IMR-90 (cell line): ENCODE data around the gene GALNT9. TPM values are rescaled to one million over a fixed set of nuclear protein-coding genes. Genes with fewer than 3 reads are reported as not detected.

Experiments used
- ATAC-seq: fragments of 200-7000 bp; cut with Tn5 transposase; 2 replicates; pipeline ENCODE4 v1.9.1; 2020; ENCODE audit warnings: low read depth, mild to moderate bottlenecking, moderate library complexity
- BruUV-seq: library from RNA; stranded (reverse); fragments of 400-500 nt; replicated peaks from 2 replicates; lab custom pipeline; 2021; lab: Mats Ljungman, UMichigan
- CTCF ChIA-PET: fragments of 300-600 bp; formaldehyde crosslinking; extraction: SDS; loops from one replicate; lab custom pipeline; 2021; ENCODE audit warnings: antibody characterized with exemption; lab: Yijun Ruan, JAX
- POLR2A ChIA-PET: fragments of 300-600 bp; sonication (Branson Sonifier 250); formaldehyde crosslinking; loops from one replicate; lab custom pipeline; 2022; ENCODE audit warnings: antibody characterized with exemption; ENCODE audit not compliant: unreplicated experiment; lab: Charles Lee
- DNase-seq: peaks from one replicate; pipeline ENCODE4 v3.0.0; 2013
- H2AFZ ChIP-seq: replicated peaks from 2 replicates; pipeline ENCODE3; 2013; ENCODE audit warnings: low read length, mild to moderate bottlenecking; ENCODE audit not compliant: poor library complexity
- H2AK5ac ChIP-seq: 2 replicates; pipeline ENCODE4 v1.6.1; 2013; ENCODE audit warnings: low read depth, low read length, inconsistent platforms
- H2AK9ac ChIP-seq: replicated peaks from 2 replicates; pipeline ENCODE3; 2013; ENCODE audit warnings: mild to moderate bottlenecking, low read depth, low read length, moderate library complexity; ENCODE audit not compliant: poor library complexity
- H2BK120ac ChIP-seq: 2 replicates; pipeline ENCODE4 v1.6.1; 2013; ENCODE audit warnings: low read depth, low read length, inconsistent platforms
- H2BK15ac ChIP-seq: 3 replicates; pipeline ENCODE4 v1.6.1; 2013; ENCODE audit warnings: low read depth, low read length, inconsistent platforms
- H2BK20ac ChIP-seq: 2 replicates; pipeline ENCODE4 v1.6.1; 2013; ENCODE audit warnings: low read depth, mild to moderate bottlenecking, inconsistent platforms, low read length, moderate library complexity
- H2BK5ac ChIP-seq: 2 replicates; pipeline ENCODE4 v1.6.1; 2013; ENCODE audit warnings: mild to moderate bottlenecking, low read depth, low read length, inconsistent platforms; ENCODE audit not compliant: poor library complexity, severe bottlenecking
- H3K14ac ChIP-seq: replicated peaks from 2 replicates; pipeline ENCODE4 v1.6.1; 2013; ENCODE audit warnings: low read depth, low read length, inconsistent platforms
- H3K18ac ChIP-seq: 2 replicates; pipeline ENCODE4 v1.6.1; 2013; ENCODE audit warnings: low read depth, low read length, control low read depth
- H3K23ac ChIP-seq: 2 replicates; pipeline ENCODE4 v1.6.1; 2013; ENCODE audit warnings: low read depth, low read length, inconsistent platforms
- H3K27ac ChIP-seq: 2 replicates; pipeline ENCODE4 v1.5.1; 2013; ENCODE audit warnings: mild to moderate bottlenecking, control low read depth, low read length; ENCODE audit not compliant: insufficient read depth
- H3K27me3 ChIP-seq: 2 replicates; pipeline ENCODE4 v1.6.1; 2013; ENCODE audit warnings: low read length; ENCODE audit not compliant: control insufficient read depth, insufficient read depth
- H3K36me3 ChIP-seq: 2 replicates; pipeline ENCODE4 v1.6.1; 2013; ENCODE audit warnings: low read length, mixed read lengths; ENCODE audit not compliant: control insufficient read depth, insufficient read depth
- H3K4ac ChIP-seq: 2 replicates; pipeline ENCODE4 v1.6.1; 2013; ENCODE audit warnings: low read depth, low read length, inconsistent platforms
- H3K4me1 ChIP-seq: 2 replicates; pipeline ENCODE4 v1.6.1; 2013; ENCODE audit warnings: low read length, mixed read lengths; ENCODE audit not compliant: control insufficient read depth, insufficient read depth
- H3K4me2 ChIP-seq: 2 replicates; pipeline ENCODE4 v1.6.1; 2013; ENCODE audit warnings: low read depth, mild to moderate bottlenecking, control low read depth, low read length, moderate library complexity
- H3K4me3 ChIP-seq: 2 replicates; pipeline ENCODE4 v1.5.1; 2013; ENCODE audit warnings: low read depth, mild to moderate bottlenecking, control low read depth, low read length, moderate library complexity; ENCODE audit not compliant: insufficient read depth
- H3K56ac ChIP-seq: 2 replicates; pipeline ENCODE4 v1.6.1; 2013; ENCODE audit warnings: low read length, inconsistent platforms; ENCODE audit not compliant: insufficient read depth; ENCODE audit errors: extremely low read depth
- H3K79me1 ChIP-seq, 2 experiments: 2 replicates each; pipeline ENCODE4 v1.6.1; 2013; ENCODE audit warnings: low read length in 2 of 2, inconsistent platforms in 1 of 2, low read depth in 1 of 2
- H3K9ac ChIP-seq: 2 replicates; pipeline ENCODE4 v1.6.1; 2013; ENCODE audit warnings: low read depth, low read length, control low read depth
- H3K9me1 ChIP-seq: 2 replicates; pipeline ENCODE4 v1.6.1; 2013; ENCODE audit warnings: low read length, inconsistent platforms; ENCODE audit not compliant: insufficient read depth
- H3K9me3 ChIP-seq: 2 replicates; pipeline ENCODE4 v1.6.1; 2013; ENCODE audit warnings: low read length; ENCODE audit not compliant: control insufficient read depth, insufficient read depth
- H4K20me1 ChIP-seq: 2 replicates; pipeline ENCODE4 v1.6.1; 2013; ENCODE audit warnings: low read length, inconsistent platforms; ENCODE audit not compliant: insufficient read depth
- H4K5ac ChIP-seq: 2 replicates; pipeline ENCODE4 v1.6.1; 2013; ENCODE audit warnings: mild to moderate bottlenecking, low read depth, low read length, control low read depth
- H4K8ac ChIP-seq, 2 experiments: 2 replicates each; pipeline ENCODE4 v1.6.1; 2013; ENCODE audit warnings: low read depth in 2 of 2, low read length in 2 of 2, control low read depth in 1 of 2, inconsistent platforms in 1 of 2
- H4K91ac ChIP-seq: 2 replicates; pipeline ENCODE4 v1.6.1; 2013; ENCODE audit warnings: low read depth, low read length, inconsistent platforms; ENCODE audit not compliant: insufficient read depth
- MAFK ChIP-seq: IDR thresholded peaks from 2 replicates; pipeline ENCODE4 v1.6.1; 2012; ENCODE audit warnings: low read depth, low read length, improper control_type of control experiment
- MAZ ChIP-seq: IDR thresholded peaks from 2 replicates; pipeline ENCODE4 v1.6.1; 2012; ENCODE audit warnings: low read depth, mild to moderate bottlenecking, low read length, improper control_type of control experiment, moderate library complexity, borderline replicate concordance
- NFE2L2 ChIP-seq: fragments of 150-350 bp; IDR thresholded peaks from 2 replicates; pipeline ENCODE4 v1.6.1; 2016; ENCODE audit warnings: low read depth, mild to moderate bottlenecking, low read length
- WGBS, 2 experiments: methylation state at CpG; one replicate each; pipeline versions ENCODE4 v1.1.5 to v1.1.7; 2013; ENCODE audit warnings: missing lambda C conversion rate in 2 of 2; ENCODE audit not compliant: insufficient read length in 1 of 2; ENCODE audit errors: extremely low coverage in 2 of 2; 5-methylcytosine and 5-hydroxymethylcytosine counted together
- dilution Hi-C: fragments of 300-500 bp; cut with HindIII; formaldehyde crosslinking; loops from one replicate; pipeline ENCODE4 v1.14.3; 2018; ENCODE audit warnings: low sequenced_read_pairs; ENCODE audit not compliant: unreplicated experiment
- in situ Hi-C: fragments of 300-500 bp; cut with MboI; formaldehyde crosslinking; loops from 3 replicates; pipeline ENCODE4 v1.14.3; 2019; ENCODE audit warnings: low sequenced_read_pairs, inconsistent platforms, mixed read lengths
- intact Hi-C: fragments of 100-400 bp; cut with micrococcal nuclease; formaldehyde crosslinking; loops from 2 replicates; pipeline ENCODE4 v1.10.0; 2022
- polyA plus RNA-seq, 3 experiments: library from polyadenylated mRNA; depleted of rRNA; stranded (reverse); fragments of >200 nt; gene quantifications; 2 replicates each; pipeline ENCODE4 v1.2.3, GENCODE V29; 2012; ENCODE audit warnings: low replicate concordance in 1 of 3
- total RNA-seq: library from RNA; depleted of rRNA; stranded (reverse); fragments of >200 nt; gene quantifications from 2 replicates; pipeline ENCODE4 v1.2.3, GENCODE V29; 2012
- TF ChIP-seq, protein P1 (sequence below): fragments of 150-350 bp; IDR thresholded peaks from 2 replicates; pipeline ENCODE4 v1.6.1; 2017; ENCODE audit warnings: mild to moderate bottlenecking, antibody characterized with exemption, low read length, low read depth

GALNT9 gene
- total and polyA plus RNA-seq, 2 of the 4 experiments (the other 2 are of a cell fraction), result under 0.01 to 0.12 TPM

- Histone ChIP-seq H3K4me2 (no peak overlapping the region), H3K27me3 (no peaks in the 10 kb centered on the region), H4K91ac (no peak overlapping the region), H3K9ac (no peak overlapping the region), H3K4ac (no peak overlapping the region), H4K20me1 (no peaks in the 10 kb centered on the region), H3K56ac (no peak overlapping the region), H2AK5ac (no peak overlapping the region), H3K9me1 (no peaks in the 10 kb centered on the region), H2AK9ac (no peak overlapping the region), H3K14ac (no peak overlapping the region), H3K27ac (no peak overlapping the region), H3K4me3 (no peak overlapping the region), H4K5ac (no peak overlapping the region), H2BK120ac (no peak overlapping the region), H4K8ac (no peak overlapping the region), H3K23ac (no peak overlapping the region), H2AFZ (no peak overlapping the region), H2BK5ac (no peak overlapping the region), H3K79me1 (no peaks in the 10 kb centered on the region), H3K4me1 (no peaks in the 10 kb centered on the region), H3K36me3 (no peaks in the 10 kb centered on the region), H2BK20ac (no peak overlapping the region), H2BK15ac (no peak overlapping the region), H3K9me3 (peaks cover 15% of the 10 kb centered on the region), H3K18ac (no peak overlapping the region)
- POLR2A ChIA-PET, result no interaction called here
- ATAC-seq, result no peak
- no peak for DNase-seq
- CTCF ChIA-PET, result no interaction called here
- TF ChIP-seq MAFK (no peak), NFE2L2 (no peak), MAZ (no peak)
- TF ChIP-seq, protein P1, sequence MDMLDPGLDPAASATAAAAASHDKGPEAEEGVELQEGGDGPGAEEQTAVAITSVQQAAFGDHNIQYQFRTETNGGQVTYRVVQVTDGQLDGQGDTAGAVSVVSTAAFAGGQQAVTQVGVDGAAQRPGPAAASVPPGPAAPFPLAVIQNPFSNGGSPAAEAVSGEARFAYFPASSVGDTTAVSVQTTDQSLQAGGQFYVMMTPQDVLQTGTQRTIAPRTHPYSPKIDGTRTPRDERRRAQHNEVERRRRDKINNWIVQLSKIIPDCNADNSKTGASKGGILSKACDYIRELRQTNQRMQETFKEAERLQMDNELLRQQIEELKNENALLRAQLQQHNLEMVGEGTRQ, result no peak
- BruUV-seq, result no TSS peak
- 39% methylated on average over 5 of the region's 33 CpGs; no CpG with 5 or more reads in 1 of the 2 experiments for WGBS, 2 experiments
- dilution Hi-C loops, result no loop called here
- intact Hi-C loops, result no loop called here
- in situ Hi-C loops, result no loop called here
Measured at GRCh38 chr12:132310181-132311040, 19.0 kb downstream of the GALNT9 start.
